Hepatocyte (in vitro differentiated cells): ENCODE results near the gene HTR3A. TPM values are rescaled to one million over a fixed set of nuclear protein-coding genes. Genes with fewer than 3 reads are reported as not detected.

Experiments
- DNase-seq: peaks from one replicate; pipeline ENCODE4 v3.0.0-alpha.2; 2016; ENCODE audit warnings: low spot score
- H2AFZ ChIP-seq: fragments of 200-600 bp; sonication (generic); 2 replicates; pipeline ENCODE4 v1.6.0; 2016; ENCODE audit warnings: antibody characterized with exemption, mild to moderate bottlenecking
- H3K27ac ChIP-seq: fragments of 200-600 bp; sonication (generic); 2 replicates; pipeline ENCODE4 v1.5.1; 2016; ENCODE audit warnings: mild to moderate bottlenecking
- H3K27me3 ChIP-seq: fragments of 200-600 bp; sonication (generic); 2 replicates; pipeline ENCODE4 v1.6.1; 2016
- H3K36me3 ChIP-seq: fragments of 200-600 bp; sonication (generic); replicated peaks from 2 replicates; pipeline ENCODE4 v1.5.1; 2016; ENCODE audit warnings: low read depth; ENCODE audit not compliant: insufficient read depth
- H3K4me1 ChIP-seq: fragments of 200-600 bp; sonication (generic); 2 replicates; pipeline ENCODE4 v1.5.1; 2016; ENCODE audit warnings: mild to moderate bottlenecking, moderate library complexity; ENCODE audit not compliant: insufficient read depth
- H3K4me2 ChIP-seq: fragments of 200-600 bp; sonication (generic); 2 replicates; pipeline ENCODE4 v1.6.0; 2016
- H3K4me3 ChIP-seq: fragments of 200-600 bp; sonication (generic); 2 replicates; pipeline ENCODE4 v1.5.1; 2016; ENCODE audit warnings: mild to moderate bottlenecking
- H3K79me2 ChIP-seq: fragments of 200-600 bp; sonication (generic); 2 replicates; pipeline ENCODE4 v1.6.0; 2017; ENCODE audit warnings: mild to moderate bottlenecking
- H3K9me2 ChIP-seq: fragments of 200-600 bp; sonication (generic); replicated peaks from 2 replicates; pipeline ENCODE4 v1.6.0; 2017; ENCODE audit warnings: mild to moderate bottlenecking; ENCODE audit not compliant: insufficient read depth
- H3K9me3 ChIP-seq: fragments of 200-600 bp; sonication (generic); 2 replicates; pipeline ENCODE4 v1.5.1; 2016; ENCODE audit warnings: low read depth, mild to moderate bottlenecking
- H4K20me1 ChIP-seq: fragments of 200-600 bp; sonication (generic); 2 replicates; pipeline ENCODE4 v1.6.0; 2016; ENCODE audit warnings: mild to moderate bottlenecking; ENCODE audit not compliant: insufficient read depth, poor library complexity, severe bottlenecking
- CTCF ChIP-seq: fragments of 200-600 bp; sonication (generic); IDR thresholded peaks from 2 replicates; pipeline ENCODE4 v1.5.1; 2016; ENCODE audit warnings: antibody characterized with exemption, mild to moderate bottlenecking; ENCODE audit not compliant: poor library complexity
- EZH2 ChIP-seq: fragments of 200-600 bp; sonication (generic); IDR thresholded peaks from 2 replicates; pipeline ENCODE4 v1.6.1; 2016; ENCODE audit warnings: antibody characterized with exemption, mild to moderate bottlenecking, borderline replicate concordance
- EZH2phosphoT487 ChIP-seq: fragments of 200-600 bp; sonication (generic); IDR thresholded peaks from one replicate; pipeline ENCODE4 v1.6.1; 2018; ENCODE audit warnings: antibody characterized with exemption, mild to moderate bottlenecking, low read depth, moderate library complexity; ENCODE audit not compliant: unreplicated experiment, severe bottlenecking
- WGBS: methylation state at CpG from one replicate; pipeline ENCODE4 v1.1.6; 2016; ENCODE audit warnings: low lambda C conversion rate; ENCODE audit errors: missing lambda C conversion rate; 5-methylcytosine and 5-hydroxymethylcytosine counted together
- polyA plus RNA-seq: library from polyadenylated mRNA; unstranded; fragments of >200 nt; fragmentation: Nextera tagmentation; extraction: Ambion mirVana; gene quantifications from 2 replicates; pipeline ENCODE4 v1.2.1, GENCODE V29; 2016
- total RNA-seq: library from RNA; depleted of rRNA; stranded (reverse); fragments of >200 nt; gene quantifications from 2 replicates; pipeline ENCODE4 v1.2.3, GENCODE V29; 2014

The HTR3A gene
- total and polyA plus RNA-seq, 2 experiments from 2014 or later: not detected

- H3K9me2 ChIP-seq: no peaks in the 10 kb centered on the region
- no peaks in the 10 kb centered on the region for H3K4me1 ChIP-seq
- H3K36me3 ChIP-seq: no peaks in the 10 kb centered on the region
- DNase-seq: no peak
- peaks cover 29% of the 10 kb centered on the region for H3K27me3 ChIP-seq
- no peak overlapping the region for H3K4me3 ChIP-seq
- WGBS: 77% methylated on average over 2 of the region's 2 CpGs
- H3K27ac ChIP-seq: no peak overlapping the region
- no peak overlapping the region for H3K4me2 ChIP-seq
- no peak overlapping the region for H2AFZ ChIP-seq
- TF ChIP-seq EZH2 (no peak), EZH2phosphoT487 (no peak), CTCF (no peak)
- H3K9me3 ChIP-seq: no peaks in the 10 kb centered on the region
- H4K20me1 ChIP-seq: no peaks in the 10 kb centered on the region
- H3K79me2 ChIP-seq: no peaks in the 10 kb centered on the region
These were observed 15.0 kb downstream of the HTR3A start for GRCh38 chr11:113989916-113990315.

GRCh38 chr11:113991170-113991569 is 16.3 kb downstream of the HTR3A start:
- Histone ChIP-seq H3K27ac (no peak overlapping the region), H3K79me2 (no peaks in the 10 kb centered on the region), H3K4me2 (no peak overlapping the region), H3K9me3 (no peaks in the 10 kb centered on the region), H2AFZ (no peak overlapping the region), H3K9me2 (no peaks in the 10 kb centered on the region), H4K20me1 (no peaks in the 10 kb centered on the region), H3K27me3 (peaks cover 29% of the 10 kb centered on the region), H3K4me3 (no peak overlapping the region), H3K4me1 (no peaks in the 10 kb centered on the region), H3K36me3 (no peaks in the 10 kb centered on the region)
- WGBS: 11% methylated on average over 4 of the region's 4 CpGs
- DNase-seq: peak; percentile 77
- no peak for TF ChIP-seq CTCF
- TF ChIP-seq EZH2phosphoT487: no peak

GRCh38 chr11:113991718-113992458 is 17.0 kb downstream of the HTR3A start:
- no peaks in the 10 kb centered on the region for H3K4me1 ChIP-seq
- no peaks in the 10 kb centered on the region for H4K20me1 ChIP-seq
- no peaks in the 10 kb centered on the region for H3K9me3 ChIP-seq
- no peaks in the 10 kb centered on the region for H3K79me2 ChIP-seq
- no peak overlapping the region for H3K27ac ChIP-seq
- peak; percentile 22 for DNase-seq
- WGBS: 73% methylated on average over 7 of the region's 7 CpGs
- H3K4me3 ChIP-seq: no peak overlapping the region
- H3K36me3 ChIP-seq: no peaks in the 10 kb centered on the region
- no peaks in the 10 kb centered on the region for H3K9me2 ChIP-seq
- no peak overlapping the region for H2AFZ ChIP-seq
- no peak for TF ChIP-seq EZH2
- TF ChIP-seq EZH2phosphoT487: no peak
- no peak for TF ChIP-seq CTCF
- H3K27me3 ChIP-seq: peaks cover 36% of the 10 kb centered on the region
- H3K4me2 ChIP-seq: no peak overlapping the region
